OCI-LY1 (cell line): ENCODE data around the gene ABHD17C.

Source experiments
- H2AFZ ChIP-seq: fragments of 200-600 bp; sonication (generic), shearing (Covaris generic); 2 replicates; pipeline ENCODE4 v1.6.0; 2014; ENCODE audit warnings: antibody characterized with exemption, mild to moderate bottlenecking, low read length
- H3F3A ChIP-seq: fragments of 200-600 bp; sonication (generic), shearing (Covaris generic); 2 replicates; pipeline ENCODE4 v1.6.0; 2014; ENCODE audit warnings: mild to moderate bottlenecking, antibody characterized with exemption, low read length, moderate library complexity; ENCODE audit not compliant: insufficient read depth
- H3K27ac ChIP-seq: fragments of 200-600 bp; sonication (generic); 2 replicates; pipeline ENCODE4 v1.5.1; 2014; ENCODE audit warnings: low read length, mixed run types, mild to moderate bottlenecking, low read depth; ENCODE audit not compliant: poor library complexity, severe bottlenecking
- H3K27me3 ChIP-seq: fragments of 200-600 bp; sonication (generic); 2 replicates; pipeline ENCODE4 v1.6.0; 2014; ENCODE audit warnings: antibody characterized with exemption, mild to moderate bottlenecking, low read length, moderate library complexity; ENCODE audit not compliant: insufficient read depth
- H3K36me3 ChIP-seq: fragments of 200-600 bp; sonication (generic); 2 replicates; pipeline ENCODE4 v1.6.1; 2014; ENCODE audit warnings: mild to moderate bottlenecking, antibody characterized with exemption, low read length, moderate library complexity, mixed read lengths; ENCODE audit not compliant: insufficient read depth
- H3K4me1 ChIP-seq: fragments of 200-600 bp; sonication (generic); 2 replicates; pipeline ENCODE4 v1.5.1; 2014; ENCODE audit warnings: mild to moderate bottlenecking, low read length, moderate library complexity; ENCODE audit not compliant: insufficient read depth, severe bottlenecking
- H3K4me2 ChIP-seq: fragments of 200-600 bp; sonication (generic), shearing (Covaris generic); 2 replicates; pipeline ENCODE4 v1.6.1; 2014; ENCODE audit warnings: low read length
- H3K4me3 ChIP-seq: fragments of 200-600 bp; sonication (generic); 2 replicates; pipeline ENCODE4 v1.5.1; 2014; ENCODE audit warnings: low read length, low read depth, mild to moderate bottlenecking, mixed read lengths; ENCODE audit not compliant: poor library complexity, severe bottlenecking
- H3K79me2 ChIP-seq: fragments of 200-600 bp; shearing (Covaris generic); 2 replicates; pipeline ENCODE4 v1.6.1; 2016; ENCODE audit warnings: mixed run types, low read length, mixed read lengths; ENCODE audit not compliant: insufficient read depth
- H3K9ac ChIP-seq: fragments of 200-600 bp; sonication (generic), shearing (Covaris generic); 2 replicates; pipeline ENCODE4 v1.6.1; 2014; ENCODE audit warnings: mild to moderate bottlenecking, low read length, mixed read lengths
- H3K9me2 ChIP-seq: fragments of 200-600 bp; sonication (generic), shearing (Covaris generic); 2 replicates; pipeline ENCODE4 v1.6.1; 2014; ENCODE audit warnings: low read depth, mild to moderate bottlenecking, low read length, mixed read lengths
- H3K9me3 ChIP-seq: fragments of 200-600 bp; shearing (Covaris generic); 2 replicates; pipeline ENCODE4 v1.6.1; 2014; ENCODE audit warnings: low read length, mixed read lengths
- H4K20me1 ChIP-seq: fragments of 200-600 bp; sonication (generic), shearing (Covaris generic); 2 replicates; pipeline ENCODE4 v1.6.0; 2016; ENCODE audit warnings: mild to moderate bottlenecking, low read length; ENCODE audit not compliant: insufficient read depth
- EZH2 ChIP-seq: fragments of 200-600 bp; sonication (generic), shearing (Covaris generic); IDR thresholded peaks from 2 replicates; pipeline ENCODE4 v1.8.0; 2017; ENCODE audit warnings: borderline replicate concordance, mixed run types, mild to moderate bottlenecking, antibody characterized with exemption, low read length, moderate library complexity, mixed read lengths
- TF ChIP-seq, protein P1 (sequence below): fragments of 200-600 bp; sonication (generic), shearing (Covaris generic); IDR thresholded peaks from 2 replicates; pipeline ENCODE4 v1.5.1; 2017; ENCODE audit warnings: mild to moderate bottlenecking, antibody characterized with exemption, low read length, moderate library complexity, mixed read lengths

ABHD17C gene

GRCh38 chr15:80749589-80749988, 54.5 kb downstream of the ABHD17C start:
- H3K4me3 ChIP-seq = no peak overlapping the region
- H4K20me1 ChIP-seq = no peaks in the 10 kb centered on the region
- no peaks in the 10 kb centered on the region for H3F3A ChIP-seq
- H3K27ac ChIP-seq = no peak overlapping the region
- no peaks in the 10 kb centered on the region for H3K9me2 ChIP-seq
- no peak overlapping the region for H3K4me2 ChIP-seq
- H3K79me2 ChIP-seq = no peaks in the 10 kb centered on the region
- no peaks in the 10 kb centered on the region for H3K27me3 ChIP-seq
- H3K4me1 ChIP-seq = no peaks in the 10 kb centered on the region
- H3K9me3 ChIP-seq = 0 out of 2 replicates have a peak, but pooled peaks cover 3% of the 10 kb centered on the region
- no peak overlapping the region for H2AFZ ChIP-seq
- no peak overlapping the region for H3K9ac ChIP-seq
- TF ChIP-seq, protein P1, sequence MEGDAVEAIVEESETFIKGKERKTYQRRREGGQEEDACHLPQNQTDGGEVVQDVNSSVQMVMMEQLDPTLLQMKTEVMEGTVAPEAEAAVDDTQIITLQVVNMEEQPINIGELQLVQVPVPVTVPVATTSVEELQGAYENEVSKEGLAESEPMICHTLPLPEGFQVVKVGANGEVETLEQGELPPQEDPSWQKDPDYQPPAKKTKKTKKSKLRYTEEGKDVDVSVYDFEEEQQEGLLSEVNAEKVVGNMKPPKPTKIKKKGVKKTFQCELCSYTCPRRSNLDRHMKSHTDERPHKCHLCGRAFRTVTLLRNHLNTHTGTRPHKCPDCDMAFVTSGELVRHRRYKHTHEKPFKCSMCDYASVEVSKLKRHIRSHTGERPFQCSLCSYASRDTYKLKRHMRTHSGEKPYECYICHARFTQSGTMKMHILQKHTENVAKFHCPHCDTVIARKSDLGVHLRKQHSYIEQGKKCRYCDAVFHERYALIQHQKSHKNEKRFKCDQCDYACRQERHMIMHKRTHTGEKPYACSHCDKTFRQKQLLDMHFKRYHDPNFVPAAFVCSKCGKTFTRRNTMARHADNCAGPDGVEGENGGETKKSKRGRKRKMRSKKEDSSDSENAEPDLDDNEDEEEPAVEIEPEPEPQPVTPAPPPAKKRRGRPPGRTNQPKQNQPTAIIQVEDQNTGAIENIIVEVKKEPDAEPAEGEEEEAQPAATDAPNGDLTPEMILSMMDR = no peak
- TF ChIP-seq EZH2 = no peak
- no peaks in the 10 kb centered on the region for H3K36me3 ChIP-seq

DNA sequence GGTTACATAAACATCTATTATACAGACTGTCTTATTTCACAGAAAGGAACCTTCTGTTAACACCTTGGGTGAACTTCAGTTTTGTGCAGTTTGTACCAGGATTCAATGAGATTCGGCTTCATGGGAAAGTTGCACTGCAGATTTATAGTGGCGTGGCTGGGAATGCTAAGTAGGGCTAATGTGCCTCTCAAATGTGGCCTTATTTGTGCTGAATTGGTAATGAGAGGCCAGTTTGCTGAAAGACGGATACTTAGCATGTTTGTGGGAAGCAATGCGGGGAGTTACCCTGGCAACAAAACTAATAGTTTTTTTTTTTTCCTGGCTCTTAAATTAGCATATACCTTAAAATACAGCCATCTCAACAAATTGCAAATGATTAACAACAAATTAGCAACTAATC, 55.5 kb downstream of the ABHD17C start:
- Histone ChIP-seq H3K9me2 (no peaks in the 10 kb centered on the region), H3K27me3 (no peaks in the 10 kb centered on the region), H3F3A (no peaks in the 10 kb centered on the region), H3K36me3 (no peaks in the 10 kb centered on the region), H2AFZ (no peak overlapping the region), H3K9ac (no peak overlapping the region), H3K4me1 (no peaks in the 10 kb centered on the region), H3K79me2 (no peaks in the 10 kb centered on the region), H3K4me2 (no peak overlapping the region), H3K27ac (no peak overlapping the region), H3K4me3 (no peak overlapping the region), H4K20me1 (no peaks in the 10 kb centered on the region), H3K9me3 (0 out of 2 replicates have a peak, but pooled peaks cover 3% of the 10 kb centered on the region)
- no peak for TF ChIP-seq EZH2
- TF ChIP-seq, protein P1 = no peak

GRCh38 chr15:80752204-80752603, 57.1 kb downstream of the ABHD17C start:
- Histone ChIP-seq H3K79me2 (no peaks in the 10 kb centered on the region), H3K27ac (no peak overlapping the region), H3K9ac (no peak overlapping the region), H3K4me1 (no peaks in the 10 kb centered on the region), H4K20me1 (no peaks in the 10 kb centered on the region), H3K9me2 (no peaks in the 10 kb centered on the region), H2AFZ (no peak overlapping the region), H3F3A (no peaks in the 10 kb centered on the region), H3K27me3 (no peaks in the 10 kb centered on the region), H3K4me3 (no peak overlapping the region), H3K9me3 (no peaks in the 10 kb centered on the region), H3K4me2 (no peak overlapping the region), H3K36me3 (no peaks in the 10 kb centered on the region)
- TF ChIP-seq, protein P1 = no peak
- no peak for TF ChIP-seq EZH2
